ENCODE results near the gene RPL21. TPM values are rescaled to one million over a fixed set of nuclear protein-coding genes. Genes with fewer than 3 reads are reported as not detected.
"Not testable (repeated sequence)": the region's sequence is repeated elsewhere in the genome, so short reads cannot be mapped to it uniquely, and the experiment has no call there.

Gene RPL21
- total RNA-seq, 2 donors from 2014 or later = 1,438 to 1,746 TPM

DNA sequence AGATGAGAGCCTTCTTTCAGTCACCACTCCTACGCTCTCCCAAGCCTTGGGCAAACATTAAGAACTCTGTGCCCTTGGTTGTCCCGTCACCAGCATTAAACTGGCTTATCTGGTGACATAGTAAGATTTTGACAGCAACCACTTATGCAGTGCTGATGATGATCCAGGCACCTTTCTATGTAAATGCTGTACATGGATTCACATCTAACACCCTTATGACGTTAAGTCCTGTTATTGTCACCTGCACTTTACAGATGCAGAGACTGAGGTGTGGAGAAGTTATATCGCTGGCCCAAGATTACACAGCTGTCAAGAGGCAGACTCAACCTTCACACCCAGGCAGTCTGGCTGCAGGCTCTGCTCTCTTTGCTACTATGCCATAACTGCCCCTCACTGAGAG lies 44.3 kb downstream of the RPL21 start:
- no peak for DNase-seq (ENCODE audit: low spot score in 2 of 2)
- Mint-ChIP-seq H3K9me3 (peaks cover 3 to 4% of the 10 kb centered on the region in 2 donors), H3K36me3 (no peaks in the 10 kb centered on the region), H3K27ac (no peak overlapping the region)
- no peak for ATAC-seq

DNA sequence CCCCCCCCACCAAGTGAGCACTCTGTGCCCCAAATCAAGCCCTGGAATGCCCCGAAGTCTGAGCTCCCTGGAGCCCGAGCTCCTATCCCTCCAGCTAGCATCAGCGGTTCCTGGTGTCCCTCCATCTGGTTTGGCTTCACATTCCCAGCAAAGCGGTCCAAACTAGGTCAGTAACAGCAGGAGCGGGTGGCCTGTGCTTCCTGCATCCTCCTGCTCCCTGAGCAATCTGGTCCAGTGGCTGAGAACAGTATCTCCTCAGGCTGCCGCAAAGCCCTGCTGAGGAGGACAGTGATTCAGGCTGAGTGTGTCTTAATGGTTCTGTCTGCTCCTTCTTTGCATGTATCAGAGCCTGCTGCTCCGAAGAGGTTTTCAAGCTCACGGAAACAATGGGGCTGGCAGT lies 45.1 kb downstream of the RPL21 start:
- H3K9me3 Mint-ChIP-seq = peaks cover 3 to 4% of the 10 kb centered on the region in 2 donors
- peak overlapping the region in 1 of 2 donors; percentile 63 for H3K27ac Mint-ChIP-seq
- DNase-seq (ENCODE audit: low spot score in 2 of 2) (no peak), ATAC-seq (no peak)
- H3K36me3 Mint-ChIP-seq = no peaks in the 10 kb centered on the region

DNA sequence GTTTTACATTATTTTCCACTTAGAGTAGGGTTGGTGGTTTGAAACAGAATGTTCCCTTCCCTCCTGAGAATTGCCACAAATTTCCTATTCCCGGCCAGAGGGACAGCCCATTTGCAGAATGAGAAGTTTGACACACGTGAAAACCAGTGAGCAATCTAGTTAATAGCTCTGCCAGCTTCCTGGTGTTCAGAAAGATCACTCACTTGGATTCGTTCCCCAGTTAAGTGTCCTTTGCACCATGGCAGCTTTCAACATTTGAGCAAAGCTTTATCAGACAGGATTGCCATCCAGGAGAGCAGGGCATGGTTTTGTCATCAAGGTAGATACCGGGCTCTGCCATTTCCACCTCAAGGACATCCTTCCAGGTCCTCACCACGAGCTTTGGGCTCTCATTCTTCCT lies 47.5 kb downstream of the RPL21 start:
- Mint-ChIP-seq H3K27ac (no peak overlapping the region), H3K9me3 (peaks cover 3 to 4% of the 10 kb centered on the region in 2 donors), H3K36me3 (no peaks in the 10 kb centered on the region)
- ATAC-seq (no peak), DNase-seq (ENCODE audit: low spot score in 2 of 2) (no peak)

DNA sequence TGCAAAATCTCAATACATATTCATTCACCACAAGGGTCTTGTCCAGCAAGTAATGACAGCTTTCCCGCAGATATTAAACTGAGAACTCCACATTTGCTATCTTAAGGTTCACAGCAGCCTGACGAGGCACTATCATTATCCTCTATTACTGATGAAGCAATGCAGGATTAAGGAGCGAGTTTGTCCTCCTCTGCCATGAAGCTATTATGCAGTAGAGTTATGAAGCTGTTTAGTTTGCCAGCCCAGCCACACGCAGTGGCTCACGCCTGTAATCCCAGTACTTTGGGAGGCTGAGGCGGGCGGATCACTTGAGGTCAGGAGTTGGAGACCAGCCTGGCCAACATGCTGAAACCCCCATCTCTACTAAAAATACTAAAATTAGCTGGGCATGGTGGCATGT lies 49.0 kb downstream of the RPL21 start:
- H3K36me3 Mint-ChIP-seq; DNase-seq (ENCODE audit: low spot score in 2 of 2); H3K9me3 Mint-ChIP-seq; H3K27ac Mint-ChIP-seq; ATAC-seq: not testable (repeated sequence)

GRCh38 chr13:27300941-27301586 lies 49.7 kb downstream of the RPL21 start:
- H3K36me3 Mint-ChIP-seq = no peaks in the 10 kb centered on the region
- no peak for DNase-seq (ENCODE audit: low spot score in 2 of 2)
- H3K9me3 Mint-ChIP-seq = no peaks in the 10 kb centered on the region
- H3K27ac Mint-ChIP-seq = no peak overlapping the region
- no peak for ATAC-seq

- Mint-ChIP-seq H3K9me3 (no peaks in the 10 kb centered on the region), H3K27ac (no peak overlapping the region), H3K36me3 (no peaks in the 10 kb centered on the region)
- ATAC-seq (peak in 1 of 2 donors; percentile 47), DNase-seq (ENCODE audit: low spot score in 2 of 2) (no peak)
Observed at GRCh38 chr13:27302643-27303262, 51.4 kb downstream of the RPL21 start.

- H3K9me3 Mint-ChIP-seq = no peaks in the 10 kb centered on the region
- H3K36me3 Mint-ChIP-seq = no peaks in the 10 kb centered on the region
- H3K27ac Mint-ChIP-seq = no peak overlapping the region
- ATAC-seq (no peak), DNase-seq (ENCODE audit: low spot score in 2 of 2) (no peak)
Observed at GRCh38 chr13:27304099-27304498, 52.7 kb downstream of the RPL21 start.

DNA sequence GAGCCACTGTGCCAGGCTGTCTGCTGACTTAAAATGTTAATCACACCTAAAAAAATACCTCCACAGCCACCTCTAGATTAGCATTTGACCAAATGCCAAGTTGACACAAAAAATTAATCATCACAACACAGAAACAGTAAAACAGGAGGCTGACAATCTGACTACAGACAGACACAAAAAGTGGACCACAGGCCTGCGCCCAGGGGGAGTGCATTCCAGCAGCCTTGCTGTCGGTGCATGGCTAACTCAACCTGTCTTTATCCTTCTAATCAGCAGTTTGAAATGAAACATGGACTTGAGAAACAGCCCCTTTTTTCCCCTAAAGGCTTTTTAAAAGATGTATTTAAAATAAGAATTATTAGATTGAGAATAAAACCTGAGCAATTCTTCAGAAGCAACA lies 53.3 kb downstream of the RPL21 start:
- ATAC-seq (no peak), DNase-seq (ENCODE audit: low spot score in 2 of 2) (no peak)
- Mint-ChIP-seq H3K9me3 (no peaks in the 10 kb centered on the region), H3K27ac (no peak overlapping the region), H3K36me3 (no peaks in the 10 kb centered on the region)

Other genes with a start within 250 kb of the RPL21 start
- 10 to 100 TPM; 34.8 to 35.6 TPM for gene USP12, start 79.7 kb upstream of the RPL21 start, total RNA-seq
- gene RASL11A, start 19.3 kb downstream of the RPL21 start, total RNA-seq = 1 to 10 TPM; 1.8 to 3.4 TPM
- gene GTF3A, start 173.1 kb downstream of the RPL21 start, total RNA-seq = 100 to 1,000 TPM; 133 to 190 TPM
- 10 to 100 TPM; 34.7 to 49.7 TPM for gene MTIF3, start 199.0 kb downstream of the RPL21 start, total RNA-seq

All from activated naive CD4-positive, alpha-beta T cell treated with anti-CD3 and anti-CD28 coated beads, Interleukin-2, amount 50 U/mL, for 72 hours (primary cell).